GM20431 (cell line): ENCODE results near the gene HNF1B.

ENCODE experiments used
- in situ Hi-C: fragments of 300-500 bp; cut with MseI, MboI; formaldehyde crosslinking; loops from one replicate; pipeline ENCODE4 v1.15.0; 2020; ENCODE audit warnings: low sequenced_read_pairs; ENCODE audit not compliant: unreplicated experiment

Gene HNF1B

DNA sequence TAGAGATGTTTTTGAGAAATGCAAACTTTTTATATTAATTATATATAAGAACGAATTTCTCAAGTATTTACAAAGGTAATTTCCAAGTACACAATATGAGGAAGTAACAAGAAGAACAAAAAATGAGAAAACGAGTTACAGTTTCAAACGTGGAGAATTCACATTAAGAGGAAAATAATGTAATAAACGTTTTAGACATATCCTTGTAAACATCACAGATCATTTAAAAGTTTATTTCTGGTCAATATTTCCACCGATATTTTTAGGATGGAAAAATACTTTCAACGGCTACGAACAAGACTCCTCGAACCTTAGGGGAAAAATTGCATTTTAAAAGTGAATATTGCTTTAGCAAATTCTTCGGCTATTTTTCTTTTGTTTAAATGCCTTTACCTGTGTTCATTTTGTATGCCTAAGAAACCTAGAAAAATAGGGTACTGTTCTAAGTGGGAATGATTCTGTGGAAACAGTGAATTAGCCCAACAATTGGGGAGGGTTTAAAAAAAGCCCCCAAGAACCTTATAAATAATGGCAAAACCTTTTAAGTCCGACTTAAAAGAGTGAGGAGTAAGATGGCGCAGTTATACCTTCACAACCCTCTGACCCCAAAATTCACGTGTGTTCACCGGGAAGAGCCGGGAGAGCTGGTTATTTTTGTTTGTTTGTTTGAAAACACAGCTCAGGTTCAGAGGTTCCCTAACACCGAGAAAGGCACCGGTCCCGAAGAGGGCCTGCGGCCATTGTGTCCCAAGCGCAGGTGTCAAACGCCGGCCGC lies 3.3 kb downstream of the HNF1B start:
- in situ Hi-C loops, result no loop called here

GRCh38 chr17:37740915-37741314 lies 3.9 kb downstream of the HNF1B start:
- in situ Hi-C loops, result no loop called here

GRCh38 chr17:37737971-37738370 lies 6.9 kb downstream of the HNF1B start:
- in situ Hi-C loops, result no loop called here

DNA sequence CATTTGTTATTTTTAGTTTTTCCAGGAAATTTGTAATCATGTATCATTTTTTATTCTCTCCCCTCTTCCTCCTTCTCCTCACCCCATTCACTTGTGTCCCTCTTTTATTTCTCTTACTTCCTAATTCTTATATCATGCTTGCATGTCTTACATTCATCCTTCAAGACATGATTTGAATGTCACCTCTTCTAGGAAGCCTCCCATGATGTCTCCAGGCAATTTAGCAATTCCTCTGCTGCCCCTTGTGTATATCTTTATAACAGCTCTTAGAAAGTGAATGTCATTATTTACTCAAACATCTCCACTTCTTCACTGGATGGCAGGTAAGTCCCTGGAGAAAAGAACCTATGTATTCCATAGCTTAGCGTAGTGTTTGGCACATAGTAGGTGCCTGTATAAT lies 7.8 kb downstream of the HNF1B start:
- in situ Hi-C loops, result no loop called here

DNA sequence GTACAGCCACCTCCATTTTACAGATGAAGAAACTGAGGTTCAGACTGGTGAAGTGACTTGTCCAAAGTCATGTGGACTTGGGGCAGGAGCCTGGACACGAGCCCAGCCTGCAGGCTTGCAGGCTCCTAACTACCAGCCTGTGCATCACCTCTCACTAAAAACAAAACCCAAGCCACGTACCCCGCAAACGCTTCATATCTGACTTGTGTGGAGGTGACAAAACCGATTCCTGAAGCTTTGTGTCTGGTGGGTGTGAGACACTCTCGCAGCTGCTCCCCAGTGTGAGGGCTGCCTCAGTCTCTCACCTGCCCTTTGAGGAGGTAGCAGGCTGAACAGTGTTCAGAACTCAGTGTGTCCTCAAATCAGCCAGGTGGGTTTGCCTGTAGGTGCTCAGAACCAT lies 8.4 kb downstream of the HNF1B start:
- in situ Hi-C loops, result no loop called here

DNA sequence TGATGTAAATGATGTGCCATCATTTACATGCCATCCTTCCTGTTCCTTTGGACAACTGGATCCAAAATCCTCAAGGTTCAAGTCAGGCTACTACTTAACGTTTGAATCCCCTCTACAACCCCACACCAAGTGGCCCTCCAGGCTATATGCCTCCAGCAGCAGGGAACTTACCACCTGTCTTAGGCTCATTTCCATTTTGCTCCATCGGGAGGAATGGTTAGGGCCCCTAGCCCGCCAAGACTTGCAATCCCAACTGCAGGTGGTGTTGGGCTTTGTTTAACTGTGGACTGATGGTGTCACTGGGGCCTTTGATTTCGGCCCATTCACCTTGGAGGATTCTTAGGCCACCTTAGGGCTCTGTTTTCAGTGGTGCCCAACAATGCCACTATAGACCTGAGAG lies 9.7 kb downstream of the HNF1B start:
- in situ Hi-C loops, result no loop called here

DNA sequence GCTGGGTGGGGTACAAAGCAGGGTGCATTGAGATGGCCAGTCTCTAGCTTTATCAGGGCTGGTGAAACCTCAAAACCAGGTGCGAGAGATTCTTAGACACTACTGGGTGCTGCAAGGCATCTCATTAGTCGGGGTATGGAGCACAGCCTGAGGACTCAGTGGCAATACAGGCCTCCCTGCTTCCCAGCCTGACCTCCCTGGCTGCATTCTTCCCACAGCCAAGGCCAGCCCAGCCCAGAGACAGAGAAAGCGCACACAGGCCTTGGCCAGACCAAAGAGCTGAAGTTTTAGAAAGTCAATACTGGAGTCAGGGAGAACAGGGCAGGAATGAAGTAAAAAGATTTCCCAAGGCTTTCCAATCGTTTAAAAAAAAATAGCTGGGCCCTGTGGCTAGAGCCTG lies 12.5 kb downstream of the HNF1B start:
- in situ Hi-C loops, result no loop called here

DNA sequence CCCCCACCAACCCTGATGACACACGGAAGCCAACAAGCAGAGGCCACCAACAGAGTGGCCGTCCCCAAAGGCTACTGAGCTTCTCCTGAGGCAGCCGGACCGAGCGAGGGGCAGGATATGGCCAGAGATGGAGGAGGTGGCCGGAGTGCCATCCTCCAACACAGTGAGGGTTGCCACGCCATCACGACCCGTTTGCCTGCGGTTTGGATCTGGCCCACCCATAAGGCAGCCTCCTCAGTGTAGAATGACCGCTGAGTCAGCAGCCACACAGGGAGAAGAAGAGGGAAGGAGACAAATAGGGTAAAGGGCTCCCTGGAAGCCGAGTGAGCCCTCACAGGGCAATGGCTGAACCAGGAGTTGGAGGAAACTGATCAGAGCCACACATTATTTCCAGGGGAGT lies 13.8 kb downstream of the HNF1B start:
- in situ Hi-C loops, result no loop called here

GRCh38 chr17:37729905-37730304 lies 15.0 kb downstream of the HNF1B start:
- in situ Hi-C loops, result no loop called here

- in situ Hi-C loops, result no loop called here
Measured at GRCh38 chr17:37726891-37727675, 17.8 kb downstream of the HNF1B start.

DNA sequence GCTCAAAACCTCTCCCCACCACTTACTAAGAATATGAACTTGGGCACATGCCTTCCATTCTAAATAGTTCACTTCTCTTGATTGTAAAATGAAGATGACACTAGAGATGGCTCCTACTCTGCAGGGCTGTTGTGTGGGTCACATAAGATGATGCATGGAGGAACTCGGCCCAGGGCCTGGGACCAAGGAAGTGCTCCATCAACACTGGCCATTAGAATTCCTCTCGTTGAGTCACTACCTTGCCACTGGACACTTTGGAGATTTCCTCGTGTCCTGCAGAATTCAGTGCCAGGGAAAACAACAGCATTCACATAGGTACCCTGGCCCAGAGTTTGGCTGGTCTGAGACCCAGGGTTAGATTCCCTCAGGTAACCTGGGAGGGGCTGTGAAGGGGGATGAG lies 18.6 kb downstream of the HNF1B start:
- in situ Hi-C loops, result no loop called here

- in situ Hi-C loops, result no loop called here
Measured at GRCh38 chr17:37725601-37726146, 19.2 kb downstream of the HNF1B start.

- in situ Hi-C loops, result no loop called here
Measured at GRCh38 chr17:37725021-37725595, 19.8 kb downstream of the HNF1B start.

DNA sequence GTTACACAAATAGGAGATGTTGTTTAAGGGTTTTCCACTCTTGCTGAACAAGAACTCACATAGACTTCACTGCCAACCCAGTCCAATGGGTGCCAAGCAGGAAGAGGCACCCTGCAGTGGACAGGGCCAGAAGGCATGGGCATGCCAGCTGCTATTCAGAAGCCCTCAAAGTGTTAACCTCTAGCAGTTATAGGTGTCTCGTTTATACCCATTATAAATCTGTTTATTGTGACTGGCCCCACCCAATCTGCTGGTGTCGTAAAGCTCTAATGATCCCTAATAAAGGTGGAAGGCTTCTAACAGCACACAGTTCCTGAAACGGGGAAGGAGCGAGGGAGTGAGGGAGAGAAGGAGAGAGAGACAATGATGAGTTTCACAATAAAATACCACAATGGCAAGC lies 23.9 kb downstream of the HNF1B start:
- in situ Hi-C loops, result no loop called here

GRCh38 chr17:37719866-37720265 lies 25.0 kb downstream of the HNF1B start:
- in situ Hi-C loops, result no loop called here

GRCh38 chr17:37718324-37719048 lies 26.4 kb downstream of the HNF1B start:
- in situ Hi-C loops, result no loop called here

DNA sequence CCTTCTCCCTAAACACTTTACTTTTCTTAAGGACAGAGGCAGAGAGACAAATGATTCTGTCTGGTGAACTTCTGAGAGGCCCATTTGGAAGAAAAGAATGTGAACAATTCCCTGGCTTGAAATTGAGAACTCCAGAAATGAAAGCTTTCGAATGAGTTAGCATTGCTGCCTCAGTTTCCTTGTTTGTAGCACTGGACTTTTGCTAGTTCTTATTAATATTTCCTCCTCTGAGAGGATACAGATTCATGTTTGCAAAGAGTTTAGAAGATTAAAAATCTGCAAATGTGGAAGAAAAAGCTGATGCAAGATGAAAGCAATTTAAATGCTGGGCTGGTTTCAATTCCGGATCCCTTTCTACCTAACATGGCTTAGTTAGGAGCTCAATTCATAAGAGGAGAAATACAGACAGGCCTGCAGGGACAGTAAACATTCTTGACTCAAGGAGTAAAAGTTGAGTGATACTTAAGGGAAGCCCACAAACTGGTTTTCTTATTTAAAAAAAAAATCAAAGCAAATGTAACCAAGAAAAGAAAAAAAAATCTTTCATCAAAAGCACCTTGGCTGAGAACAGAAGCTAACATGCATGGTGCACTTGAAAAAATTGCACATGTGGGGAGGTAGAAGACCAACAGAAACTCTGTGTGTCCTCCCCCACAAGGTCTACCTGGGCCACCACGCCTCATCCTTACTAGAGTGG lies 27.1 kb downstream of the HNF1B start:
- in situ Hi-C loops, result no loop called here

- in situ Hi-C loops, result no loop called here
Measured at GRCh38 chr17:37714897-37715296, 30.0 kb downstream of the HNF1B start.

DNA sequence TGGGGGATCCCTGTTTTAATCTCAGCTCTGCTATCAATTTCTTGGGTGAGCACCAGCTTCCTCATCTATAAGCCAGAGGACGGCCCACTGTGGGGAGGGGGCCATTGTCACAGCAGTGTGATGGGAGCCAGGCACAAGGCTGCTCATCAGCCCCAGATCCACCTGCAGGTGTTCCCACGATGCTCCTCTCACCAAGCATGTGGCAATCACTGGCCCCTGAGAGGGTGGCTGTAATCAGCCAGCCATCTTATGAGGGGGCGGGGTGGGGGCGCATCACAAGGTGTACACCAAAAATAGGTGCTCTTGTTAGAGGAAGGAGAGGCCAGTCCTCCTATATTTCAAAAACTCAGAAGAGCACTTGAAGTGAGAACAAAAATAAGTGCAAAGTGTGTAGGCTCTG lies 31.2 kb downstream of the HNF1B start:
- in situ Hi-C loops, result no loop called here

GRCh38 chr17:37713028-37713431 lies 31.8 kb downstream of the HNF1B start:
- in situ Hi-C loops, result no loop called here
